Measurements from ENCODE around the gene GOLGA6C. TPM values are rescaled to one million over a fixed set of nuclear protein-coding genes. Genes with fewer than 3 reads are reported as not detected.
A peak's percentile ranks its signal among the peaks of the same experiment; 100 is the strongest.
"Not testable (repeated sequence)": the region's sequence is repeated elsewhere in the genome, so short reads cannot be mapped to it uniquely, and the experiment has no call there.

The GOLGA6C gene
- total RNA-seq, 1 donor from 2014 or later: not detected

GRCh38 chr15:75258620-75259343 is 648 bp downstream of the GOLGA6C start:
- ATAC-seq: not testable (repeated sequence)

GRCh38 chr15:75259873-75260272 is 1.7 kb downstream of the GOLGA6C start:
- not testable (repeated sequence) for ATAC-seq

GRCh38 chr15:75273751-75274359 is 15.7 kb downstream of the GOLGA6C start:
- not testable (repeated sequence) for ATAC-seq

- peak; percentile 82 for ATAC-seq
These were observed 16.5 kb downstream of the GOLGA6C start for GRCh38 chr15:75274509-75275107.

- not testable (repeated sequence) for ATAC-seq
These were observed 17.5 kb downstream of the GOLGA6C start for GRCh38 chr15:75275617-75276016.

GRCh38 chr15:75278497-75278896 is 20.4 kb downstream of the GOLGA6C start:
- not testable (repeated sequence) for ATAC-seq

- ATAC-seq: not testable (repeated sequence)
These were observed 24.4 kb downstream of the GOLGA6C start, which contains the start of gene GOLGA6D for GRCh38 chr15:75282572-75282971. TSS of gene GOLGA6D (plus strand) at chr15:75282835. CDS start at chr15:75282876, 41 bp downstream.

GRCh38 chr15:75284152-75284551 is 26.0 kb downstream of the GOLGA6C start:
- ATAC-seq: not testable (repeated sequence)

- ATAC-seq: not testable (repeated sequence)
These were observed 35.5 kb downstream of the GOLGA6C start for GRCh38 chr15:75293660-75294059.

- ATAC-seq: peak; percentile 77
These were observed 40.6 kb downstream of the GOLGA6C start for GRCh38 chr15:75298541-75299310.

GRCh38 chr15:75299311-75299688 is 41.2 kb downstream of the GOLGA6C start:
- peak; percentile 84 for ATAC-seq

- ATAC-seq: not testable (repeated sequence)
These were observed 41.9 kb downstream of the GOLGA6C start for GRCh38 chr15:75300026-75300425.

GRCh38 chr15:75302318-75302717 is 44.2 kb downstream of the GOLGA6C start:
- no peak for ATAC-seq

GRCh38 chr15:75302753-75303152 is 44.6 kb downstream of the GOLGA6C start:
- ATAC-seq: not testable (repeated sequence)

GRCh38 chr15:75306188-75306587 is 48.1 kb downstream of the GOLGA6C start:
- no peak for ATAC-seq

- ATAC-seq: peak; percentile 95
These were observed 49.8 kb downstream of the GOLGA6C start for GRCh38 chr15:75307778-75308390.

GRCh38 chr15:75309711-75310110 is 51.6 kb downstream of the GOLGA6C start:
- ATAC-seq: no peak

- not testable (repeated sequence) for ATAC-seq
These were observed 54.4 kb downstream of the GOLGA6C start for GRCh38 chr15:75312548-75312947.

- peak; percentile 52 for ATAC-seq
These were observed 55.1 kb downstream of the GOLGA6C start for GRCh38 chr15:75313116-75313845.

- no peak for ATAC-seq
These were observed 56.6 kb downstream of the GOLGA6C start for GRCh38 chr15:75314552-75315290.
